AG04450 (cell line): ENCODE data around the gene SORBS2. TPM values are rescaled to one million over a fixed set of nuclear protein-coding genes. Genes with fewer than 3 reads are reported as not detected.

ENCODE experiments used
- CTCF ChIA-PET: fragments of 300-600, 350-600 bp; formaldehyde crosslinking; extraction: SDS; loops from one replicate; lab custom pipeline; 2022; ENCODE audit warnings: antibody characterized with exemption, inconsistent platforms; lab: Charles Lee
- POLR2A ChIA-PET: fragments of 350-600 bp; formaldehyde crosslinking; extraction: SDS; loops from one replicate; lab custom pipeline; 2021; ENCODE audit warnings: antibody characterized with exemption, inconsistent platforms; lab: Yijun Ruan, JAX
- DNase-seq: peaks from one replicate; pipeline ENCODE4 v3.0.0-alpha.2; 2011; ENCODE audit warnings: low read depth, low spot score
- H3K27ac ChIP-seq: one replicate; pipeline ENCODE4 v1.5.1; 2012; ENCODE audit warnings: low read depth, low read length, control low read depth
- H3K27me3 ChIP-seq: one replicate; pipeline ENCODE4 v1.6.0; 2012; ENCODE audit warnings: low read length; ENCODE audit not compliant: control insufficient read depth, insufficient read depth
- H3K4me3 ChIP-seq: 2 replicates; pipeline ENCODE4 v1.5.1; 2011; ENCODE audit warnings: mild to moderate bottlenecking, low read depth, low read length, control low read depth
- H3K9me3 ChIP-seq: 2 replicates; pipeline ENCODE4 v1.5.1; 2012; ENCODE audit warnings: low read length; ENCODE audit not compliant: control insufficient read depth, insufficient read depth
- CTCF ChIP-seq: IDR thresholded peaks from 2 replicates; pipeline ENCODE4 v1.5.1; 2011; ENCODE audit warnings: low read depth, low read length, control low read depth, inconsistent platforms
- polyA plus RNA-seq: library from polyadenylated mRNA; depleted of rRNA; stranded (reverse); fragments of >200 nt; gene quantifications from 2 replicates; pipeline ENCODE4 v1.2.3, GENCODE V29; 2011

Gene SORBS2
- polyA plus RNA-seq, 1 experiment, result not detected

GRCh38 chr4:185787926-185788679 is 23.9 kb downstream of the SORBS2 start:
- Histone ChIP-seq H3K27ac (no peak overlapping the region), H3K9me3 (no peaks in the 10 kb centered on the region; the same call in 1 of the 2 replicates), H3K4me3 (no peak overlapping the region), H3K27me3 (no peaks in the 10 kb centered on the region)
- POLR2A ChIA-PET, result no interaction called here
- DNase-seq, result no peak
- CTCF ChIA-PET, result no interaction called here
- TF ChIP-seq CTCF, result no peak

DNA sequence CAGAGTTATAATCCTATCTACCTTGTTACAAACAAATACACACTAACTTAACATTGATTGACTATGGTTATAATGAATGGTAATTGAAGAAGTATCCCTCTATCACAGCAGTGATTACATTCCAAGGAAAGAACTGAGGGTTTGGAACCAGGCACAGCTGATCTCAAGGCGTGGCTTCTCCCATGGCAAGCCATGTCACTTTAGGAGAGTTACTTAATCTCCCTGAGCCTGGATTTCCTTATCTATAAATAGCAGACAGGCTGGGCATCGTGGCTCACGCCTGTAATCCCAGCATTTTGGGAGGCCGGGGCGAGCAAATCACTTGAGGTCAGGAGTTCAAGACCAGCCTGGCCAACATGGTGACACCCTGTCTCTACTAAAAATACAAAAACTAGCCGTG is 25.6 kb downstream of the SORBS2 start:
- no peaks in the 10 kb centered on the region for H3K27me3 ChIP-seq
- no peak overlapping the region for H3K4me3 ChIP-seq
- no peak for TF ChIP-seq CTCF
- no peak overlapping the region for H3K27ac ChIP-seq
- CTCF ChIA-PET, result no interaction called here
- peaks cover 2% of the 10 kb centered on the region; the same call in 1 of the 2 replicates for H3K9me3 ChIP-seq
- POLR2A ChIA-PET, result no interaction called here
- DNase-seq, result no peak

DNA sequence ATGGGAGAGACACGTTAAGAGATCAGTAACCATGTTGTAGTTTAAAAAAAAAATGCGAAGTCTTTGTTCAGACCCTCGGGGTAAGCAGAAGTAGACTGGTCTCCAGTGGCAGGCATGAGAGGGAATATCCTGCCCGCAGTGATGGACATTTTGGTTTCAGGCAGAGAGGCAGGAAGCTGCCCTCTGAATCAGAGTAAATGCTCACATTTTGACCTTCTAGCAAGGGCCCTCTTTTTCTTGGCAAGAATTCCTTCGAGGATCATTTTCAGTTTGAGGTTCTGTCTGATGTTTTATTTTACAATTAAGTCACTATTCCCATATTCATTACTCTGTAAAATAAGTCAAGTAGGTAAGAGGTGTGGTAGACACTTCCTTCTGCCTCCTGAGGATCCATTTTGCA is 28.4 kb downstream of the SORBS2 start:
- H3K27me3 ChIP-seq, result no peaks in the 10 kb centered on the region
- no peak overlapping the region for H3K27ac ChIP-seq
- ChIA-PET CTCF (no interaction called here), POLR2A (no interaction called here)
- H3K4me3 ChIP-seq, result no peak overlapping the region
- TF ChIP-seq CTCF, result no peak
- H3K9me3 ChIP-seq, result peaks cover 4% of the 10 kb centered on the region; the same call in 1 of the 2 replicates
- DNase-seq, result no peak

DNA sequence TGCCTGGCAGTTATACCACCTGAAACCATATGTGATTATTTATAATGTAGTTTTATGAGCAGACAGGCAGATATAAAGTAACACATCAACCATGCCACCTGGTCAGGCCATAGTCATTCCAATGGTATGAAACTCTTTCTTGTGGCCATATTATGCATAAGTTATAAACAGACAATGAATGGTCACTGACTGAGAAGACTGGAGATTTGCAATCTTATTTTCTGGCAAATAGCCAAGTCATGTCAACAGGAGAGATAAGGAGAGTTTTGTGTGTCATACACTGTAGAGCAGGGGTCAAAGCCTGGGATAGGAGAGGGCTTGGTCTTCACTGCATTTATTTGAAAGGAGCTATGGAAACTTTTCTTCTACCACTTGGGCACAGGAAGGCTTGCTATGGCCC is 29.5 kb downstream of the SORBS2 start:
- H3K4me3 ChIP-seq, result no peak overlapping the region
- CTCF ChIA-PET, result interaction anchor here (0.6 kb wide), 1 partner anchor 256 kb away, joined by 3 read pairs; no protein-coding TSS in a partner anchor
- POLR2A ChIA-PET, result no interaction called here
- H3K27ac ChIP-seq, result no peak overlapping the region
- no peaks in the 10 kb centered on the region for H3K27me3 ChIP-seq
- no peak for DNase-seq
- TF ChIP-seq CTCF, result no peak
- peaks cover 4% of the 10 kb centered on the region; the same call in 1 of the 2 replicates for H3K9me3 ChIP-seq

DNA sequence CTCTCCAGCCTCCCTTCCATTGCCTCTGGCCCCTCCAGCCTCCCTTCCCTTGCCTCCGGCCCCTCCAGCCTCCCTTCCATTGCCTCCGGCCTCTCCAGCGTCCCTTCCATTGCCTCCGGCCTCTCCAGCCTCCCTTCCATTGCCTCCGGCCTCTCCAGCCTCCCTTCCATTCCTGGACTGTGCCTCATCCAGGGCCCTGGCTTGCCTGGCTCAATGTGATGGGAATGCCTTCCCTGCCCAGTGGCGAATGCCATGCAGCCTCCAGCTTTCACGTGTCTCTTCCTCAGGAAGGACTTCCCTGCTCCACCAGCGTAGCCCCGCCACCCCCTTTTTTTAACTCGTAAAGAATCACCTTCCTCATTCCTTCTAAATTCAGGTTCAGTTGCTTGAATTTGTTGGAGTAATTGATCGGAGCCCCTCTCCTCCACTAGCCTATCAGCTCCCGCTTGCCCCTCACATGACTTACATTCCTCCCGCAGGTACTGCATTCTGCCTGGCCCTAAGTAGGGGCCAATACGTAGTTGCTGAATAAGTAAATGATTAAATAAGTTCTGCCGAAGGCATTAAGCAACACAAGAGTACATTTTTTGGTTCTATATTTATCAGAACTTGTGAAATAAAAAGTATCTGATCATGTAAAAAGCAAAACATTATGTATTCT is 30.3 kb downstream of the SORBS2 start:
- no peaks in the 10 kb centered on the region for H3K27me3 ChIP-seq
- CTCF ChIA-PET, result no interaction called here
- no peak for DNase-seq
- POLR2A ChIA-PET, result no interaction called here
- peaks cover 4% of the 10 kb centered on the region; the same call in 1 of the 2 replicates for H3K9me3 ChIP-seq
- no peak for TF ChIP-seq CTCF
- no peak overlapping the region for H3K27ac ChIP-seq
- no peak overlapping the region for H3K4me3 ChIP-seq
